GM20000 (cell line): ENCODE data around the gene ZNF362.
A peak's percentile ranks its signal among the peaks of the same experiment; 100 is the strongest.

ENCODE experiments used
- DNase-seq: peaks from one replicate; pipeline ENCODE4 v3.0.0; 2012; ENCODE audit warnings: low spot score
- CTCF ChIP-seq: IDR thresholded peaks from 2 replicates; pipeline ENCODE4 v1.5.1; 2012; ENCODE audit warnings: mild to moderate bottlenecking, control low read depth; ENCODE audit errors: extremely low read depth, missing control alignments

Gene ZNF362

DNA sequence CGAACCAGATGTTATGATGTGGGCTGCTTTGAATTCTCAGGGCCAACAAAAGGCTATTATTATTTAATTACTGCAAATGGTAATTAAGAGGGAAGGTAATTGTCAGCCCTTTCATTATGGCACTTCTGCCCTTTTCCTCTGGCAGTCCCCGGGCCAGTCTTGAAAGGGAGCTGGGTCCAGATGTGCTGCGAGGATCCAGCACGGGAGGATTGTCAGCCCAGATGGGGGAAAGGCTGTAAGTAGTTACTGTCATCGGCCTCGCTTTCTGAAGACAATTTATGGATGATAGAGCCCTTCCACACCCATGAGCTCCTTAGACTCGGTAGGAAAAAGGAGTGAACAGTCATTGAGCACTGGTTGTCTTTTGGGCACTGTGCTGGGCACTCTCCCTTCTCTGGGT is 8.7 kb upstream of the ZNF362 start:
- DNase-seq: no peak

GRCh38 chr1:33248244-33248643 is 8.0 kb upstream of the ZNF362 start:
- no peak for TF ChIP-seq CTCF
- DNase-seq: no peak

More for the DNA sequence above, 8.7 kb upstream of the ZNF362 start:
- TF ChIP-seq CTCF: no peak

GRCh38 chr1:33249422-33249821 is 6.9 kb upstream of the ZNF362 start:
- TF ChIP-seq CTCF: no peak
- no peak for DNase-seq

GRCh38 chr1:33250217-33250616 is 6.1 kb upstream of the ZNF362 start:
- no peak for TF ChIP-seq CTCF
- DNase-seq: no peak

GRCh38 chr1:33250724-33251123 is 5.6 kb upstream of the ZNF362 start:
- TF ChIP-seq CTCF: no peak
- no peak for DNase-seq

GRCh38 chr1:33254491-33254890 is 1.8 kb upstream of the ZNF362 start:
- no peak for TF ChIP-seq CTCF
- no peak for DNase-seq

- peak; percentile 73 for DNase-seq
These were observed 708 bp upstream of the ZNF362 start for GRCh38 chr1:33255347-33256220.

More at GRCh38 chr1:33255347-33256220, 708 bp upstream of the ZNF362 start:
- no peak for TF ChIP-seq CTCF
